GM12878 (cell line): ENCODE data around the gene RBMS3. TPM values are rescaled to one million over a fixed set of nuclear protein-coding genes. Genes with fewer than 3 reads are reported as not detected.
A peak's percentile ranks its signal among the peaks of the same experiment; 100 is the strongest.

Source experiments
- ASH2L ChIP-seq: fragments of 300-600, 200-600 bp; sonication (generic); IDR thresholded peaks from 2 replicates; pipeline ENCODE4 v1.6.1; 2017; ENCODE audit warnings: low read depth, mild to moderate bottlenecking, borderline replicate concordance
- BCL11A ChIP-seq: IDR thresholded peaks from 2 replicates; pipeline ENCODE4 v1.6.1; 2011; ENCODE audit warnings: low read depth, low read length
- BHLHE40 ChIP-seq, 2 experiments: fragments of 450-650 bp in 1 of 2; IDR thresholded peaks; 2 replicates each; pipeline ENCODE4 v1.6.1; 2011 to 2017; ENCODE audit warnings: low read depth in 2 of 2, borderline replicate concordance in 1 of 2, improper control_type of control experiment in 1 of 2, low read length in 1 of 2, mild to moderate bottlenecking in 1 of 2
- CBX3 ChIP-seq: fragments of 200-600 bp; sonication (generic); IDR thresholded peaks from 2 replicates; pipeline ENCODE4 v1.6.1; 2016; ENCODE audit warnings: low read depth, borderline replicate concordance
- CBX5 ChIP-seq: sonication (generic); IDR thresholded peaks from 2 replicates; pipeline ENCODE4 v1.6.1; 2016; ENCODE audit warnings: low read depth, moderate library complexity, mild to moderate bottlenecking, inconsistent platforms
- CHD1 ChIP-seq: IDR thresholded peaks from 2 replicates; pipeline ENCODE4 v1.6.1; 2012; ENCODE audit warnings: low read depth, low read length, improper control_type of control experiment
- CREM ChIP-seq: IDR thresholded peaks from 2 replicates; pipeline ENCODE4 v1.6.1; 2014; ENCODE audit warnings: antibody characterized with exemption, low read depth
- EED ChIP-seq: sonication (generic); IDR thresholded peaks from 2 replicates; pipeline ENCODE4 v1.6.1; 2016; ENCODE audit warnings: antibody characterized with exemption, low read depth
- EGR1 ChIP-seq, 2 experiments: IDR thresholded peaks; 1 replicate in 1 of 2; 2 replicates in 1 of 2; pipeline ENCODE4 v1.6.1; 2011 to 2012; ENCODE audit warnings: low read depth in 2 of 2, low read length in 2 of 2, borderline replicate concordance in 1 of 2, mild to moderate bottlenecking in 1 of 2, moderate library complexity in 1 of 2
- EP300 ChIP-seq, 2 experiments: fragments of 150-350 bp in 1 of 2; IDR thresholded peaks; 2 replicates each; pipeline ENCODE4 v1.6.1; 2011 to 2012; ENCODE audit warnings: low read depth in 2 of 2, low read length in 2 of 2, borderline replicate concordance in 1 of 2, improper control_type of control experiment in 1 of 2, inconsistent platforms in 1 of 2; ENCODE audit not compliant: control insufficient read depth in 1 of 2
- HDAC2 ChIP-seq: fragments of 200-600 bp; sonication (generic); IDR thresholded peaks from 2 replicates; pipeline ENCODE4 v1.6.1; 2017
- IKZF1 ChIP-seq: fragments of 450-650 bp; conservative IDR thresholded peaks from 2 replicates; pipeline ENCODE4 v1.6.1; 2017; ENCODE audit warnings: antibody characterized with exemption, mild to moderate bottlenecking
- JUNB ChIP-seq: IDR thresholded peaks from 2 replicates; pipeline ENCODE4 v1.6.1; 2016; ENCODE audit warnings: antibody characterized with exemption, mild to moderate bottlenecking
- JUND ChIP-seq: IDR thresholded peaks from 2 replicates; pipeline ENCODE4 v1.6.1; 2012; ENCODE audit warnings: low read depth, mild to moderate bottlenecking, low read length, improper control_type of control experiment, moderate library complexity
- KDM1A ChIP-seq: fragments of 200-600 bp; sonication (generic); IDR thresholded peaks from 2 replicates; pipeline ENCODE4 v1.6.1; 2016; ENCODE audit warnings: borderline replicate concordance
- MLLT1 ChIP-seq: fragments of 450-650 bp; IDR thresholded peaks from 2 replicates; pipeline ENCODE4 v1.6.1; 2016; ENCODE audit warnings: mild to moderate bottlenecking
- MTA2 ChIP-seq: fragments of 450-650 bp; IDR thresholded peaks from 2 replicates; pipeline ENCODE4 v1.6.1; 2016; ENCODE audit warnings: low read depth, mild to moderate bottlenecking, moderate library complexity
- NFYB ChIP-seq: IDR thresholded peaks from 2 replicates; pipeline ENCODE4 v1.6.1; 2011; ENCODE audit warnings: low read depth, mild to moderate bottlenecking, low read length, improper control_type of control experiment, moderate library complexity; ENCODE audit not compliant: insufficient read depth
- NR2C2 ChIP-seq: IDR thresholded peaks from 2 replicates; pipeline ENCODE4 v1.6.1; 2011; ENCODE audit warnings: borderline replicate concordance, low read depth; ENCODE audit not compliant: control insufficient read depth, insufficient read length
- PKNOX1 ChIP-seq: fragments of 450-650 bp; IDR thresholded peaks from 2 replicates; pipeline ENCODE4 v1.6.1; 2016; ENCODE audit warnings: mild to moderate bottlenecking
- POLR2AphosphoS5 ChIP-seq: IDR thresholded peaks from 2 replicates; pipeline ENCODE4 v1.6.1; 2011; ENCODE audit warnings: mild to moderate bottlenecking, low read length, inconsistent platforms
- RCOR1 ChIP-seq: conservative IDR thresholded peaks from 2 replicates; pipeline ENCODE4 v1.6.1; 2012; ENCODE audit warnings: low read depth, low read length, improper control_type of control experiment
- SMC3 ChIP-seq: IDR thresholded peaks from 2 replicates; pipeline ENCODE4 v1.6.1; 2011; ENCODE audit warnings: low read length, improper control_type of control experiment, borderline replicate concordance
- STAT1 ChIP-seq: fragments of 450-650 bp; conservative IDR thresholded peaks from 2 replicates; pipeline ENCODE4 v1.6.1; 2014; ENCODE audit warnings: antibody characterized with exemption, mild to moderate bottlenecking
- TBL1XR1 ChIP-seq: IDR thresholded peaks from 2 replicates; pipeline ENCODE4 v1.6.1; 2012; ENCODE audit warnings: low read depth, low read length, improper control_type of control experiment
- USF2 ChIP-seq: IDR thresholded peaks from 2 replicates; pipeline ENCODE4 v1.6.1; 2011; ENCODE audit warnings: low read depth, low read length, improper control_type of control experiment, borderline replicate concordance
- YY1 ChIP-seq: IDR thresholded peaks from 2 replicates; pipeline ENCODE4 v1.6.1; 2011; ENCODE audit warnings: low read depth, mild to moderate bottlenecking, low read length
- ZSCAN29 ChIP-seq: fragments of 450-650 bp; IDR thresholded peaks from 2 replicates; pipeline ENCODE4 v1.6.1; 2017; ENCODE audit warnings: mild to moderate bottlenecking, moderate library complexity
- polyA plus RNA-seq, 11 experiments: library from polyadenylated mRNA; depleted of rRNA in 4 of 11; unstranded in 6 of 11; stranded (reverse) in 5 of 11; fragments of >200 nt; fragmentation: Nextera tagmentation in 4 of 11; fragmentation: Illumina TruSeq in 1 of 11; extraction: Ambion mirVana in 4 of 11; extraction: Trizol in 1 of 11; gene quantifications; 1 replicate in 1 of 11; 2 replicates in 10 of 11; pipeline versions ENCODE4 v1.2.1 to v1.2.3, GENCODE V29; 2011 to 2016; ENCODE audit warnings: inconsistent platforms in 2 of 11, missing spikeins in 2 of 11, low read depth in 1 of 11
- total RNA-seq, 4 experiments: library from RNA; depleted of rRNA in 3 of 4; stranded (reverse); fragments of >200 nt in 3 of 4; fragmentation: Illumina TruSeq in 1 of 4; extraction: Trizol in 1 of 4; gene quantifications; 2 replicates each; pipeline versions ENCODE4 v1.2.1 to v1.2.3, GENCODE V29; 2013 to 2021

Gene RBMS3
- total and polyA plus RNA-seq, 10 of the 15 experiments (the other 5 are each of a cell fraction or from before 2014, with no cell fraction given) = 0.79 to 4.7 (median 3.1) TPM

GRCh38 chr3:29280404-29281093 is at the start of gene RBMS3 (continued):
- TF ChIP-seq CBX5 (0 out of 2 replicates have a peak, but pooled peaks have one; percentile 46), CHD1 (no peak), STAT1 (no peak), IKZF1 (no peak; the same call in none of the 2 replicates), CREM (no peak), NR2C2 (no peak), BCL11A (no peak), RCOR1 (no peak), KDM1A (no peak), NFYB (no peak), PKNOX1 (no peak), EP300 (IDR thresholded peaks at IDR 0.05; ENCODE audit: borderline replicate concordance in 1 of 2, control insufficient read depth in 1 of 2, low read depth in 2 of 2, low read length in 2 of 2) (no peak), JUND (no peak), YY1 (no peak), HDAC2 (no peak), MTA2 (no peak), MLLT1 (peak; percentile 95), ZSCAN29 (no peak), EED (peak; percentile 38), EGR1 (IDR thresholded peaks at IDR 0.05; ENCODE audit: borderline replicate concordance in 1 of 2, low read depth in 2 of 2, low read length in 2 of 2) (no peak), USF2 (no peak), ASH2L (no peak), JUNB (no peak), CBX3 (no peak), SMC3 (peak; percentile 51; the same call in 1 of the 2 replicates), TBL1XR1 (no peak), BHLHE40 (IDR thresholded peaks at IDR 0.05; ENCODE audit: borderline replicate concordance in 1 of 2, low read depth in 2 of 2, low read length in 1 of 2) (no peak), POLR2AphosphoS5 (no peak)
